Adrenal gland (tissue), 5 donors: ENCODE results near the gene RNF220.

ENCODE experiments used
- POLR2A ChIP-seq, 2 donors: fragments of 450-650 bp; IDR thresholded peaks; one replicate each; pipeline ENCODE4 v1.6.1; 2017; ENCODE audit warnings: antibody characterized with exemption in 2 of 2, mild to moderate bottlenecking in 2 of 2, moderate library complexity in 1 of 2
- TF ChIP-seq, protein P1 (sequence below), 6 experiments: fragments of 450-650 bp in 4 of 6; fragments of 200-600 bp in 2 of 6; sonication (generic) in 1 of 6; IDR thresholded peaks; 1 replicate in 5 of 6; 2 replicates in 1 of 6; pipeline versions ENCODE4 v1.5.1 to v1.8.0; 2016 to 2021; ENCODE audit warnings: antibody characterized with exemption in 6 of 6, mild to moderate bottlenecking in 2 of 6, moderate library complexity in 1 of 6
- donor health status: DM: no; HTN: no; CAD: no.

DNA sequence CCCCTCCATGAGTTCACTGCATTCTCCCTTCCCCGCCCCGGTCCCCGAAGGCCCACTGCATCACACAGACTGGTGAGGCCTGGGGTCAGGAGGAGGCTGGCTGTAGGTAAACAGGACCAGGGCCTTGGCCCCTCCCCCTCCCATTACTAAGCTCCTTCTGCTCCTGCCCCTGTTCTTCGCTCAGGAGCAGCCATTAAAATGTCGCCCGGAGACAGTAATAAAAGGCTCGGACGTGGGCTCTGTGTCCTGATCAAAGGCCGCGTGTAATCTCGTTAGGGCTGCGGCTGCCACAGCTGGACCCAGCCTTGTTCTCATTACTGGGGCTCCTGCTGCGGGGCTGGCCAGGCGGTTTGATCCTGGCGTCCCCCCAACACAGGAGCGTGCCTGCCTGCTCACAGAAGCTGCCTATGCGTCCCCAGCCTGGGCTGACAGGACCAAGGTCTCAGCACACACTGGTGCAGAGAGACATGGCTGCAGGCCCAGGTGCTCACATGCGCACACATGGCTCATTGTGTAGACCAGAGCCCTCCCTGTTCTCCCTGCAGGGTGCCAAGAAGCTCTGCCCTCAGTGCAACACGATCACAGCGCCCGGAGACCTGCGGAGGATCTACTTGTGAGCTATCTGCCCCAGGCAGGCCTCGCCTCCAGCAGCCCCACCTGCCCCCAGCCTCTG, 245.2 kb downstream of the RNF220 start:
- no peak for TF ChIP-seq POLR2A (IDR thresholded peaks at IDR 0.05)
- TF ChIP-seq, protein P1, sequence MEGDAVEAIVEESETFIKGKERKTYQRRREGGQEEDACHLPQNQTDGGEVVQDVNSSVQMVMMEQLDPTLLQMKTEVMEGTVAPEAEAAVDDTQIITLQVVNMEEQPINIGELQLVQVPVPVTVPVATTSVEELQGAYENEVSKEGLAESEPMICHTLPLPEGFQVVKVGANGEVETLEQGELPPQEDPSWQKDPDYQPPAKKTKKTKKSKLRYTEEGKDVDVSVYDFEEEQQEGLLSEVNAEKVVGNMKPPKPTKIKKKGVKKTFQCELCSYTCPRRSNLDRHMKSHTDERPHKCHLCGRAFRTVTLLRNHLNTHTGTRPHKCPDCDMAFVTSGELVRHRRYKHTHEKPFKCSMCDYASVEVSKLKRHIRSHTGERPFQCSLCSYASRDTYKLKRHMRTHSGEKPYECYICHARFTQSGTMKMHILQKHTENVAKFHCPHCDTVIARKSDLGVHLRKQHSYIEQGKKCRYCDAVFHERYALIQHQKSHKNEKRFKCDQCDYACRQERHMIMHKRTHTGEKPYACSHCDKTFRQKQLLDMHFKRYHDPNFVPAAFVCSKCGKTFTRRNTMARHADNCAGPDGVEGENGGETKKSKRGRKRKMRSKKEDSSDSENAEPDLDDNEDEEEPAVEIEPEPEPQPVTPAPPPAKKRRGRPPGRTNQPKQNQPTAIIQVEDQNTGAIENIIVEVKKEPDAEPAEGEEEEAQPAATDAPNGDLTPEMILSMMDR (IDR thresholded peaks at IDR 0.05), result no peak
